NB4 (cell line): ENCODE data around the gene MYBPHL.

Experiments used
- POLR2A ChIP-seq: IDR thresholded peaks from 2 replicates; pipeline ENCODE4 v1.6.1; 2011; ENCODE audit warnings: mild to moderate bottlenecking; ENCODE audit not compliant: insufficient read length; ENCODE audit errors: extremely low read depth
- TF ChIP-seq, protein P1 (sequence below): IDR thresholded peaks from one replicate; pipeline ENCODE4 v1.5.1; 2012; ENCODE audit warnings: low read depth, low read length

DNA sequence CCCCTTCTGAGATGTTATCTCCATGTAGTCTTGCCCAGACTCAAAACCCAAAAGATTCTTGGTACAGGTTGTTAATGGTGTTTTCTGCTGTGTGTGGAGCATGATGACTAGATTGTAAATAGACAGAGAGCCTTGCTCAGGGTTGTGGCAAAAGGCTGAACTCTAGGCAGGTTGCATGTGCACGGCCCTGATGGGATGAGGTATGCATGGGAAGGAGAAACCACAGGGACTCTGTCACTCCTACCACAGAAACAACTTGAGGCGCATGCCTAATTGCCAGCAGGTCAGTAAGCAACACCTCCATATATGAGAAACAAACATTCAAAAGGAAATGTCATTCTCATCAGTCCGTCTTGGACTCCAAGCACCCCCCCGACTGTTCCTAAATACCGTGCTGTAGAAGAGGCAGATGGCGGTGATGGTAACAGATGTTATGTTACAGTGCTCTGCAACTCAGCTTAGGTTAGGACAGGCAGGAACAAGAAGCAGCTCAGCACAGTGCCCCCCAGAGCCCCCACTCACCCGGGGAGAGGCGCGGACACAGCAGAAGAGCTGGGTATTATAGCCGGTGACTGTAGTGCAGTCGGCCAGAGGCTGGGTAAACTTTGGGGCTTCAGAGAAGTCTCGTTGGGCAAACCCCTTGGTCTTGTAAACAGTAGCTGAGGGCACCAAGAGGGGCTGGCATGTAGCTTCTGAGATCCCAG is 10.9 kb downstream of the MYBPHL start:
- TF ChIP-seq POLR2A: no peak
- TF ChIP-seq, protein P1, sequence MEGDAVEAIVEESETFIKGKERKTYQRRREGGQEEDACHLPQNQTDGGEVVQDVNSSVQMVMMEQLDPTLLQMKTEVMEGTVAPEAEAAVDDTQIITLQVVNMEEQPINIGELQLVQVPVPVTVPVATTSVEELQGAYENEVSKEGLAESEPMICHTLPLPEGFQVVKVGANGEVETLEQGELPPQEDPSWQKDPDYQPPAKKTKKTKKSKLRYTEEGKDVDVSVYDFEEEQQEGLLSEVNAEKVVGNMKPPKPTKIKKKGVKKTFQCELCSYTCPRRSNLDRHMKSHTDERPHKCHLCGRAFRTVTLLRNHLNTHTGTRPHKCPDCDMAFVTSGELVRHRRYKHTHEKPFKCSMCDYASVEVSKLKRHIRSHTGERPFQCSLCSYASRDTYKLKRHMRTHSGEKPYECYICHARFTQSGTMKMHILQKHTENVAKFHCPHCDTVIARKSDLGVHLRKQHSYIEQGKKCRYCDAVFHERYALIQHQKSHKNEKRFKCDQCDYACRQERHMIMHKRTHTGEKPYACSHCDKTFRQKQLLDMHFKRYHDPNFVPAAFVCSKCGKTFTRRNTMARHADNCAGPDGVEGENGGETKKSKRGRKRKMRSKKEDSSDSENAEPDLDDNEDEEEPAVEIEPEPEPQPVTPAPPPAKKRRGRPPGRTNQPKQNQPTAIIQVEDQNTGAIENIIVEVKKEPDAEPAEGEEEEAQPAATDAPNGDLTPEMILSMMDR: no peak
